ENCODE measurements around the gene RAP1A. TPM values are rescaled to one million over a fixed set of nuclear protein-coding genes. Genes with fewer than 3 reads are reported as not detected.
"Not testable (repeated sequence)": the region's sequence is repeated elsewhere in the genome, so short reads cannot be mapped to it uniquely, and the experiment has no call there.

RAP1A gene
- total RNA-seq, 1 donor: 36.2 TPM

- DNase-seq (ENCODE audit: low read depth): peak; percentile 51
- no peak for TF ChIP-seq CTCF (IDR thresholded peaks at IDR 0.05; ENCODE audit: insufficient read depth, low read length)
- H3K4me3 ChIP-seq (ENCODE audit: low read depth, low read length): peak overlapping the region; percentile 69
These were observed 120.6 kb downstream of the RAP1A start for GRCh38 chr1:111739925-111740765.

GRCh38 chr1:111742292-111742691 lies 122.7 kb downstream of the RAP1A start:
- DNase-seq (ENCODE audit: low read depth); H3K4me3 ChIP-seq (ENCODE audit: low read depth, low read length): not testable (repeated sequence)

GRCh38 chr1:111742938-111743549 lies 123.5 kb downstream of the RAP1A start:
- no peak overlapping the region for H3K4me3 ChIP-seq (ENCODE audit: low read depth, low read length)
- DNase-seq (ENCODE audit: low read depth): no peak
- no peak for TF ChIP-seq CTCF (IDR thresholded peaks at IDR 0.05; ENCODE audit: insufficient read depth, low read length)

- H3K4me3 ChIP-seq (ENCODE audit: low read depth, low read length): no peak overlapping the region
- TF ChIP-seq CTCF (IDR thresholded peaks at IDR 0.05; ENCODE audit: insufficient read depth, low read length): no peak
- peak; percentile 30 for DNase-seq (ENCODE audit: low read depth)
These were observed 124.1 kb downstream of the RAP1A start for GRCh38 chr1:111743679-111744101.

GRCh38 chr1:111745675-111746613 lies 126.4 kb downstream of the RAP1A start:
- DNase-seq (ENCODE audit: low read depth): peak; percentile 25
- TF ChIP-seq CTCF (IDR thresholded peaks at IDR 0.05; ENCODE audit: insufficient read depth, low read length): no peak
- no peak overlapping the region for H3K4me3 ChIP-seq (ENCODE audit: low read depth, low read length)

- H3K4me3 ChIP-seq (ENCODE audit: low read depth, low read length): no peak overlapping the region
- no peak for DNase-seq (ENCODE audit: low read depth)
- no peak for TF ChIP-seq CTCF (IDR thresholded peaks at IDR 0.05; ENCODE audit: insufficient read depth, low read length)
These were observed 127.0 kb downstream of the RAP1A start for GRCh38 chr1:111746614-111746999.

Measured in fibroblast of the aortic adventitia (primary cell).